HepG2 (cell line): ENCODE results near the gene SCN7A. TPM values are rescaled to one million over a fixed set of nuclear protein-coding genes. Genes with fewer than 3 reads are reported as not detected.

Experiments
- ATAC-seq: fragments of 200-7000 bp; cut with Tn5 transposase; 3 replicates; pipeline ENCODE4 v1.9.1; 2020; ENCODE audit warnings: mild to moderate bottlenecking, moderate library complexity
- BruUV-seq: library from RNA; stranded (reverse); fragments of 400-500 nt; replicated peaks from 2 replicates; lab custom pipeline; 2021; lab: Mats Ljungman, UMichigan
- CTCF ChIA-PET: fragments of 300-600 bp; formaldehyde crosslinking; extraction: SDS; loops from one replicate; lab custom pipeline; 2021; ENCODE audit warnings: low total read pairs, inconsistent platforms, low intra/inter-chr PET ratio; lab: Yijun Ruan, JAX
- POLR2A ChIA-PET: fragments of 350-600 bp; sonication (Branson Sonifier 250); formaldehyde crosslinking; loops from one replicate; lab custom pipeline; 2020; ENCODE audit warnings: antibody characterized with exemption, inconsistent platforms; lab: Yijun Ruan, JAX
- DNase-seq: peaks from one replicate; pipeline ENCODE4 v3.0.0-alpha.2; 2015; ENCODE audit warnings: low spot score
- FAIRE-seq: peaks from 3 replicates; lab custom pipeline; 2011; peaks lifted over from hg19 to GRCh38; lab: Jason Lieb, UNC
- H2AFZ ChIP-seq: one replicate; pipeline ENCODE4 v1.6.1; 2011; ENCODE audit warnings: low read length, inconsistent platforms
- H3K27ac ChIP-seq: fragments of 300-600 bp; 3 replicates; pipeline ENCODE4 v1.8.0; 2011; ENCODE audit warnings: mixed run types, mild to moderate bottlenecking, mixed read lengths, low read length, inconsistent platforms; ENCODE audit not compliant: insufficient read depth; ENCODE audit errors: extremely low read length
- H3K27me3 ChIP-seq, 2 experiments: fragments of 200-600 bp in 1 of 2; 2 replicates in 1 of 2; 3 replicates in 1 of 2; pipeline versions ENCODE4 v1.6.0 to v1.8.0; 2011; ENCODE audit warnings: low read length in 2 of 2, mild to moderate bottlenecking in 2 of 2, moderate library complexity in 2 of 2, inconsistent platforms in 1 of 2; ENCODE audit not compliant: insufficient read depth in 2 of 2, control insufficient read depth in 1 of 2
- H3K36me3 ChIP-seq, 2 experiments: fragments of 200-600 bp in 1 of 2; replicated peaks in 1 of 2; 2 replicates in 1 of 2; 3 replicates in 1 of 2; pipeline versions ENCODE4 v1.5.1 to v1.8.0; 2011; ENCODE audit warnings: low read length in 2 of 2, inconsistent platforms in 1 of 2; ENCODE audit not compliant: insufficient read depth in 2 of 2, control insufficient read depth in 1 of 2
- H3K4me1 ChIP-seq: 2 replicates; pipeline ENCODE4 v1.5.1; 2012; ENCODE audit warnings: low read length, inconsistent platforms; ENCODE audit not compliant: insufficient read depth
- H3K4me2 ChIP-seq: 2 replicates; pipeline ENCODE4 v1.6.0; 2011; ENCODE audit warnings: low read depth, low read length, inconsistent platforms
- H3K4me3 ChIP-seq, 3 experiments: fragments of 200-600 bp in 1 of 3; sonication (generic), shearing (Covaris generic) in 1 of 3; replicated peaks in 1 of 3; 2 replicates each; pipeline ENCODE4 v1.5.1; 2011 to 2016; ENCODE audit warnings: low read length in 3 of 3, inconsistent platforms in 2 of 3, low read depth in 2 of 3, mild to moderate bottlenecking in 2 of 3, control low read depth in 1 of 3, mixed read lengths in 1 of 3; ENCODE audit not compliant: insufficient read depth in 1 of 3
- H3K79me2 ChIP-seq: one replicate; pipeline ENCODE4 v1.6.1; 2011; ENCODE audit warnings: low read length, inconsistent platforms; ENCODE audit not compliant: insufficient read depth
- H3K9ac ChIP-seq: 2 replicates; pipeline ENCODE4 v1.6.0; 2011; ENCODE audit warnings: mild to moderate bottlenecking, low read depth, low read length, inconsistent platforms; ENCODE audit not compliant: insufficient read depth
- H3K9me3 ChIP-seq: 2 replicates; pipeline ENCODE4 v1.5.1; 2012; ENCODE audit warnings: mild to moderate bottlenecking, low read length
- H4K20me1 ChIP-seq: 2 replicates; pipeline ENCODE4 v1.6.0; 2011; ENCODE audit warnings: inconsistent platforms, mild to moderate bottlenecking, low read length, moderate library complexity; ENCODE audit not compliant: insufficient read depth
- CEBPB ChIP-seq: IDR thresholded peaks from 2 replicates; pipeline ENCODE4 v1.6.1; 2011; ENCODE audit warnings: low read depth, low read length, improper control_type of control experiment, borderline replicate concordance
- CREB1 ChIP-seq, 2 experiments: fragments of 450-650 bp in 1 of 2; IDR thresholded peaks; 2 replicates each; pipeline ENCODE4 v1.6.1; 2016 to 2017; ENCODE audit warnings: control low read depth in 1 of 2, mild to moderate bottlenecking in 1 of 2, missing compliant biosample characterization in 1 of 2, missing genetic modification characterization in 1 of 2
- KLF6 ChIP-seq: IDR thresholded peaks from 2 replicates; pipeline ENCODE4 v1.8.0; 2016; ENCODE audit warnings: missing biosample characterization, missing genetic modification reagents
- SMC3 ChIP-seq: IDR thresholded peaks from 2 replicates; pipeline ENCODE4 v1.6.1; 2011; ENCODE audit warnings: low read length, improper control_type of control experiment
- ZSCAN21 ChIP-seq: sonication (generic); formaldehyde crosslinking; IDR thresholded peaks from 2 replicates; pipeline ENCODE4 v1.8.0; 2022; ENCODE audit warnings: mild to moderate bottlenecking, missing genetic modification reagents, moderate library complexity, borderline replicate concordance
- in situ Hi-C: cut with HindIII; loops from 2 replicates; pipeline ENCODE4 v1.10.0; 2017; ENCODE audit warnings: low pct_unique_long_range_greater_than_20kb; ENCODE audit not compliant: extremely low pct_ligation_motif_present
- intact Hi-C: fragments of 100-400 bp; cut with micrococcal nuclease; formaldehyde crosslinking; loops from one replicate; pipeline ENCODE4 v1.10.0; 2022; ENCODE audit not compliant: unreplicated experiment
- polyA plus RNA-seq, 8 experiments: library from polyadenylated mRNA; depleted of rRNA in 3 of 8; stranded (reverse) in 7 of 8; unstranded in 1 of 8; fragments of >200 nt; fragmentation: Illumina TruSeq in 4 of 8; extraction: Trizol in 4 of 8; gene quantifications; 2 replicates each; pipeline versions ENCODE4 v1.2.1 to v1.2.3, GENCODE V29; 2011 to 2016; ENCODE audit warnings: low read depth in 4 of 8, missing spikeins in 1 of 8, mixed read lengths in 1 of 8; ENCODE audit not compliant: insufficient read depth in 1 of 8
- total RNA-seq, 5 experiments: library from RNA; depleted of rRNA; stranded (reverse); fragments of >200 nt; fragmentation: Illumina TruSeq; extraction: Trizol; gene quantifications; 2 replicates each; pipeline ENCODE4 v1.2.3, GENCODE V29; 2016; ENCODE audit warnings: low read depth in 1 of 5

Gene SCN7A
- total and polyA plus RNA-seq, 2 of the 13 experiments (the other 11 are each of a cell fraction or from before 2014, with no cell fraction given), result 0.01 TPM; not detected in 1

- TF ChIP-seq KLF6 (no peak), CREB1 (IDR thresholded peaks at IDR 0.05) (no peak), CREB1 (CRISPR knock-in tag; IDR thresholded peaks at IDR 0.05) (no peak)
- ATAC-seq, result no peak
- H3K9ac ChIP-seq, result no peak overlapping the region
- ChIA-PET CTCF (no interaction called here), POLR2A (no interaction called here)
- in situ Hi-C loops, result no loop called here
- intact Hi-C loops, result no loop called here
- no peak overlapping the region for H3K27ac ChIP-seq
- no TSS peak for BruUV-seq
- H2AFZ ChIP-seq, result no peak overlapping the region
- H3K4me3 ChIP-seq, result no peak overlapping the region
- no peak for FAIRE-seq
- no peaks in the 10 kb centered on the region for H4K20me1 ChIP-seq
- H3K4me1 ChIP-seq, result no peaks in the 10 kb centered on the region
- no peak for DNase-seq
- no peaks in the 10 kb centered on the region for H3K27me3 ChIP-seq
- H3K79me2 ChIP-seq, result no peaks in the 10 kb centered on the region
- no peaks in the 10 kb centered on the region for H3K9me3 ChIP-seq
- H3K4me2 ChIP-seq, result no peak overlapping the region
- H3K36me3 ChIP-seq, result no peaks in the 10 kb centered on the region
Observed at GRCh38 chr2:166448106-166448505, 45.9 kb downstream of the SCN7A start.

GRCh38 chr2:166444306-166444705 lies 49.7 kb downstream of the SCN7A start:
- intact Hi-C loops, result no loop called here
- no peak overlapping the region for H2AFZ ChIP-seq
- H3K27ac ChIP-seq, result no peak overlapping the region
- FAIRE-seq, result no peak
- no peaks in the 10 kb centered on the region for H4K20me1 ChIP-seq
- H3K9ac ChIP-seq, result no peak overlapping the region
- DNase-seq, result no peak
- H3K9me3 ChIP-seq, result no peaks in the 10 kb centered on the region
- no peak for ATAC-seq
- CTCF ChIA-PET, result no interaction called here
- POLR2A ChIA-PET, result no interaction called here
- no peaks in the 10 kb centered on the region for H3K36me3 ChIP-seq
- H3K4me2 ChIP-seq, result no peak overlapping the region
- in situ Hi-C loops, result no loop called here
- H3K27me3 ChIP-seq, result no peaks in the 10 kb centered on the region
- no peaks in the 10 kb centered on the region for H3K4me1 ChIP-seq
- H3K79me2 ChIP-seq, result no peaks in the 10 kb centered on the region
- no peak overlapping the region for H3K4me3 ChIP-seq
- BruUV-seq, result no TSS peak
- TF ChIP-seq ZSCAN21 (CRISPR knock-in tag), result no peak
- no peak for TF ChIP-seq SMC3
- TF ChIP-seq CEBPB, result 0 out of 2 replicates have a peak, but pooled peaks have one; percentile 8
- TF ChIP-seq, all 625 proteins: peak for 1
